Muscle layer of colon (tissue), 2 donors: Measurements from ENCODE around the gene BCAM.

Experiments
- H3K27ac ChIP-seq: one replicate; pipeline ENCODE4 v1.7.0; 2013; ENCODE audit warnings: low read depth, mild to moderate bottlenecking, low read length, moderate library complexity
- H3K27me3 ChIP-seq, 2 donors: one replicate each; pipeline ENCODE4 v1.7.0; 2013; ENCODE audit warnings: low read length in 2 of 2, mild to moderate bottlenecking in 2 of 2; ENCODE audit not compliant: insufficient read depth in 2 of 2, control insufficient read depth in 1 of 2
- H3K36me3 ChIP-seq: one replicate; pipeline ENCODE4 v1.7.0; 2013; ENCODE audit warnings: mild to moderate bottlenecking, low read length; ENCODE audit not compliant: insufficient read depth
- H3K4me1 ChIP-seq: one replicate; pipeline ENCODE4 v1.7.0; 2013; ENCODE audit warnings: mild to moderate bottlenecking, low read length; ENCODE audit not compliant: insufficient read depth
- H3K4me3 ChIP-seq, 2 donors: one replicate each; pipeline ENCODE4 v1.7.0; 2013; ENCODE audit warnings: low read length in 2 of 2, low read depth in 1 of 2, mild to moderate bottlenecking in 1 of 2, moderate library complexity in 1 of 2
- H3K9ac ChIP-seq: one replicate; pipeline ENCODE4 v1.7.0; 2013; ENCODE audit warnings: low read length
- H3K9me3 ChIP-seq: one replicate; pipeline ENCODE4 v1.7.0; 2013; ENCODE audit warnings: mild to moderate bottlenecking, low read length
- donor health status: abdominal sarcoma.
- donor health status: Adenocarcinoma of cecum.

BCAM gene

DNA sequence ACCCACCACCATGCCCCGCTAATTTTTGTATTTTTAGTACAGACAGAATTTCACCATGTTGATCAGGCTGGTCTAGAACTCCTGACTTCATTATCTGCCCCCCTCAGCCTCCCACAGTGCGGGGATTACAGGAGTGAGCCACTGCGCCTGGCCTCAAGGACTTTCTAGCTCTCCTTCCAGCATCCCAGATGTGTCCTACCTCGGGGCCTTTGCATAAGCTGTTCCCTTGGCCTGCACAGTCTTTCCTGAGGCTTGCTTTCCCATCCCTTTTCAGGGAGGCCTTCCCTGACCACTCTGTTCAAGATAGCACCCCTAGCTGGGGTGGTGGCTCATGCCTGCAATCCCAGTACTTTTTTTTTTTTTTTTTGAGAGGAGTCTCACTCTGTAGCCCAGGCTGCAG lies 14.3 kb upstream of the BCAM start:
- Histone ChIP-seq H3K36me3 (no peaks in the 10 kb centered on the region), H3K4me3 (no peak overlapping the region), H3K27ac (no peak overlapping the region), H3K4me1 (no peaks in the 10 kb centered on the region), H3K9me3 (no peaks in the 10 kb centered on the region), H3K27me3 (peaks cover 0 to 3% of the 10 kb centered on the region in 2 donors), H3K9ac (no peak overlapping the region)

GRCh38 chr19:44795398-44795987 lies 13.4 kb upstream of the BCAM start:
- Histone ChIP-seq H3K9ac (no peak overlapping the region), H3K27ac (no peak overlapping the region), H3K4me3 (no peak overlapping the region), H3K27me3 (peaks cover 0 to 3% of the 10 kb centered on the region in 2 donors), H3K36me3 (no peaks in the 10 kb centered on the region), H3K9me3 (no peaks in the 10 kb centered on the region), H3K4me1 (no peaks in the 10 kb centered on the region)

- Histone ChIP-seq H3K9me3 (no peaks in the 10 kb centered on the region), H3K4me1 (no peaks in the 10 kb centered on the region), H3K27me3 (peaks cover 0 to 3% of the 10 kb centered on the region in 2 donors), H3K36me3 (no peaks in the 10 kb centered on the region), H3K27ac (no peak overlapping the region), H3K9ac (no peak overlapping the region), H3K4me3 (no peak overlapping the region)
Measured at GRCh38 chr19:44796701-44797115, 12.2 kb upstream of the BCAM start.

- Histone ChIP-seq H3K27ac (no peak overlapping the region), H3K4me3 (no peak overlapping the region), H3K9ac (no peak overlapping the region), H3K9me3 (no peaks in the 10 kb centered on the region), H3K4me1 (no peaks in the 10 kb centered on the region), H3K27me3 (no peaks in the 10 kb centered on the region), H3K36me3 (no peaks in the 10 kb centered on the region)
Measured at GRCh38 chr19:44799627-44800346, 9.1 kb upstream of the BCAM start.

DNA sequence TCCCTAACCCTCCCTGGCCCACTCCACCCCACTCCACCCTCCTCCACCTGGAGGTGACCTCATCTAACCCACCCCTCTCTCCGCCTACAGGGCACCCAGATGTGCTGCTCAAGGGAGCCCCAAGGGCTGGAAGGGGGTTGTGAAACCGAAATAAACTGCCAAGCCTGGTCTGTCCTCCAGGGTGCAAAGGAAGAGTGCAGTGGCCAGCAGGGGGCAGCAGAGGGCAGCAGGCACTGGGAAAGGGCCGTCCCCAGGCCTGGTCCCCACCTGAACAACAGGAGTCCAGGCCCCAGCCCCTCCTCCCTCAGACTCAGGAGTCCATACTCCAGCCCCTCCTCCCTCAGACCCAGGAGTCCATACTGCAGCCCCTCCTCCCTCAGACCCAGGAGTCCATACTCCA lies 8.4 kb upstream of the BCAM start:
- Histone ChIP-seq H3K4me1 (no peaks in the 10 kb centered on the region), H3K36me3 (no peaks in the 10 kb centered on the region), H3K27ac (no peak overlapping the region), H3K9me3 (no peaks in the 10 kb centered on the region), H3K27me3 (no peaks in the 10 kb centered on the region), H3K9ac (no peak overlapping the region), H3K4me3 (no peak overlapping the region)

DNA sequence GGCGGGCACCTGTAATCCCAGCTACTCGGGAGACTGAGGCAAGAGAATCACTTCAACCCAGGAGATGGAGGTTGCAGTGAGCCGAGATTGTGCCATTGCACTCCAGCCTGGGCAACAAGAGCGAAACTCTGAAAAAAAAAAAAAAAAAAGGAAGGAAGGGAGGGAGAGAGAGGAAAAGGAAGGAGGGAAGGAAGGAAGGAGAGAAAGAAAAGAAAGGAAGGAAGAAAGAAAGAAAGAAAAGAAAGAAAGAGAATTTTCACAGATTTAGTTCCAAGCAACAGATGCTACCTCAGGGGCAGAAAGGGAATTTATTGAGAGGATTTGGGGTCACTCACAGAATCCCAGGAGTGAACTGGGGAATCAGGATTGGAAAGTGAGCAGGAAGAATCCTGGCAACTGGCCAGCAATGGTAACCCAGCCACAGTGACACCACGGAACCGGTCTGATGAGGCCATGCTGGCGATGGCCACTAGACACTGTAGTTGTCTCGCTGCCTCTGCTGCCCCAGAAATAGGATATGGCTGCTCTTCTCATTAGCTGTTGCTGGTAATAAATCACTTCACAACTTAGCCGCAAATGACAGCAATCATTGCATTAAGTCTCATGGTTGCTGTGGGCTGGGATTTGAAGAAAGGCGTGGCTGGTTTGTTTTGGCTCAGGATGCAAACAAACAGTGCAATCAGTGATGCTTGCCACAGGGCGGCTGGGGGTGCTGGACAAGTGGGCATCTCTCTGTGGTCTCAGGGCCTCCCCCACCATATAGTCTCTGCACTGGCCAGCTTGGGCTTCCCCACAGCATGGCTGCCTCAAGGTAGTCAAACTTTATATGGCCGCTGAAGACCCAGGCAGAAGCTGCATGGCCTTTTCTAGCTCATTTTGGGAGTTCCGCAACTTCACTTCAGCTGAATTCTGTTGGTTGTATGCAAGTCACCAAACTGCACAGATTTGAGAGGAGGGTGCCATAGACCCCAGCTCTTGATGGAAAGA lies 5.2 kb upstream of the BCAM start:
- no peak overlapping the region for H3K4me3 ChIP-seq
- H3K9me3 ChIP-seq = no peaks in the 10 kb centered on the region
- no peak overlapping the region for H3K27ac ChIP-seq
- H3K36me3 ChIP-seq = no peaks in the 10 kb centered on the region
- H3K9ac ChIP-seq = no peak overlapping the region
- no peaks in the 10 kb centered on the region for H3K27me3 ChIP-seq
- H3K4me1 ChIP-seq = peaks cover 7% of the 10 kb centered on the region

DNA sequence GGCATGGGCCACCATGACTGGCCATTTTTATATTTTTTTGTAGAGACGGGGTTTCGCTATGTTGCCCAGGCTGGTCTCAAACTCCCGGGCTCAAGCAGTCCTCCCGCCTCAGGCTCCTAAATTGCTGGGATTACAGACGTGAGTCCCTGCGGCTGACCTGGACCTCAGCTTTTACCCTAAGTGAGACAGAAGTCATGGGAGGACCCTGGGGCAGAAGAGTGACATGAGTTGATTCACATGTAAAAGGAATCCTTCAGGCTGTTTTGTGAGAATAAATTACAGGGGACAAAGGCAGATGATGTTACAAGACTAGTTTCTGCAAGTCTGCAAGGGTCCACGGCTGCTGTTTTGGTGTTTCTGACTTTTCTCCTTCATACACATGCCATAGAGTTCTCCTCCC lies 2.6 kb upstream of the BCAM start:
- Histone ChIP-seq H3K27me3 (no peaks in the 10 kb centered on the region), H3K9me3 (no peaks in the 10 kb centered on the region), H3K27ac (no peak overlapping the region), H3K36me3 (no peaks in the 10 kb centered on the region), H3K4me1 (peaks cover 12% of the 10 kb centered on the region), H3K9ac (no peak overlapping the region), H3K4me3 (no peak overlapping the region)

- no peaks in the 10 kb centered on the region for H3K9me3 ChIP-seq
- H3K36me3 ChIP-seq = no peaks in the 10 kb centered on the region
- no peaks in the 10 kb centered on the region for H3K27me3 ChIP-seq
- H3K9ac ChIP-seq = no peak overlapping the region
- no peak overlapping the region for H3K27ac ChIP-seq
- peaks cover 12% of the 10 kb centered on the region for H3K4me1 ChIP-seq
- no peak overlapping the region for H3K4me3 ChIP-seq
Measured at GRCh38 chr19:44807162-44807561, 1.7 kb upstream of the BCAM start.

DNA sequence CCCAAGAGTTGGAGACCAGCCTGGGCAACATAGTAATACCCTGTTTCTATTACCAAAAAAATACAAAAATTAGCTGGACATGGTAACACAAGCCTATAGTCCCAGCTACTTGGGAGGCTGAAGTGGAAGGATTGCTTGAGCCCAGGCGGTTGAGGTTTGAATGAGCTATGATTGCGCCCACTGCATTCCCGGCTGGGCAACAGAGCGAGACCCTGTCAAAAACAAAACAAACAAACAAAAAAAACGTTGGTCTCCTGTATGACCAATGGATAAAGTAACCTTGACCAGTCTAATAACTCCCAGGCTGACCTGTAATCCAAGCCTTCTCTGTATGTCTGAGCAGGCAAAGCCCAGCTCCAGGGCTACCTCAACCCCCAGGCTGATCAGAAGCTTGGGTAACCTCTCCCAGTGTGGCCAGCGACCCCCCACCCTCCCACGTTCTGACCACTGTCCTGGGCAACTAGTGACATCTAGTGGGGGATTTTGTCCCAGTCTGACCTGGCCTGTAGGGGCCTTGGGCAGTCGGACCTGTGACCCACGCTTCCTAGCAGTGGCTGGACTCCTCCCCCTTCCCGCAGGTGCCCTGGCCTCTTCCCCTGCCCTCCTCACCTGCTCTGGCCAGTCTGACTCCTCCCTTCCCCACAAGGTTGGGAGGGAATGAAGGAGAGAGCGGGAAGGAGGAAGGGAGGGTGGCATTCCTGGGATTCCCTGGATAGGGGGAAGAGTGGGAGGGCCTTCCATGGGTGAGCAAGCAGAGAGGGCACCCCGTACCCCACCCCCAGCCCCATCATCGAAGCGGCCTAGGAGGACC lies 1.0 kb upstream of the BCAM start:
- H3K36me3 ChIP-seq = no peaks in the 10 kb centered on the region
- no peak overlapping the region for H3K9ac ChIP-seq
- H3K27ac ChIP-seq = peak overlapping the region; percentile 2
- no peaks in the 10 kb centered on the region for H3K9me3 ChIP-seq
- H3K4me1 ChIP-seq = peaks cover 12% of the 10 kb centered on the region
- H3K27me3 ChIP-seq = no peaks in the 10 kb centered on the region
- H3K4me3 ChIP-seq = no peak overlapping the region

GRCh38 chr19:44809577-44810233 lies 802 bp downstream of the BCAM start:
- H3K9ac ChIP-seq = no peak overlapping the region
- no peaks in the 10 kb centered on the region for H3K9me3 ChIP-seq
- peaks cover 12% of the 10 kb centered on the region for H3K4me1 ChIP-seq
- H3K36me3 ChIP-seq = peaks cover 6% of the 10 kb centered on the region
- no peak overlapping the region for H3K27ac ChIP-seq
- H3K27me3 ChIP-seq = no peaks in the 10 kb centered on the region
- peak overlapping the region; percentile 59 to 74 for H3K4me3 ChIP-seq
